NCI-H2171 treated with DMSO at 0.1 percent for 48 hours (cell line): ENCODE measurements around the gene RIC1.
"Not testable (repeated sequence)": the region's sequence is repeated elsewhere in the genome, so short reads cannot be mapped to it uniquely, and the experiment has no call there.

ENCODE experiments used
- DNase-seq: peaks from one replicate; lab custom pipeline; 2025; lab: John Stamatoyannopoulos, UW

The RIC1 gene

GRCh38 chr9:5628530-5629311, at the start of gene RIC1:
Gene RIC1, plus strand, starts transcription at chr9:5629107. Its CDS starts 203 bp downstream, at chr9:5629310.
- DNase-seq: peak; percentile 86

- DNase-seq: peak; percentile 6
These were observed 49.0 kb upstream of the RIC1 start for GRCh38 chr9:5579881-5580280.

GRCh38 chr9:5580650-5581049, 48.3 kb upstream of the RIC1 start:
- DNase-seq: no peak

- not testable (repeated sequence) for DNase-seq
These were observed 47.2 kb upstream of the RIC1 start for GRCh38 chr9:5581706-5582105.

- DNase-seq: peak; percentile 4
These were observed 46.1 kb upstream of the RIC1 start for GRCh38 chr9:5582835-5583195.

GRCh38 chr9:5586391-5586802, 42.5 kb upstream of the RIC1 start:
- DNase-seq: no peak

- DNase-seq: no peak
These were observed 41.9 kb upstream of the RIC1 start for GRCh38 chr9:5587024-5587423.

GRCh38 chr9:5592231-5592630, 36.7 kb upstream of the RIC1 start:
- DNase-seq: no peak

- DNase-seq: no peak
These were observed 36.0 kb upstream of the RIC1 start for GRCh38 chr9:5592904-5593303.

- no peak for DNase-seq
These were observed 35.0 kb upstream of the RIC1 start for GRCh38 chr9:5593904-5594303.

GRCh38 chr9:5596173-5596572, 32.7 kb upstream of the RIC1 start:
- peak; percentile 69 for DNase-seq

GRCh38 chr9:5608298-5609225, 20.3 kb upstream of the RIC1 start:
- DNase-seq: no peak

- no peak for DNase-seq
These were observed 19.7 kb upstream of the RIC1 start for GRCh38 chr9:5609226-5609596.

GRCh38 chr9:5610491-5610890, 18.4 kb upstream of the RIC1 start:
- DNase-seq: no peak

GRCh38 chr9:5611321-5612184, 17.4 kb upstream of the RIC1 start:
- DNase-seq: no peak

- no peak for DNase-seq
These were observed 16.7 kb upstream of the RIC1 start for GRCh38 chr9:5612185-5612530.

- no peak for DNase-seq
These were observed 14.7 kb upstream of the RIC1 start for GRCh38 chr9:5614192-5614591.

GRCh38 chr9:5614985-5615384, 13.9 kb upstream of the RIC1 start:
- no peak for DNase-seq

- DNase-seq: no peak
These were observed 11.2 kb upstream of the RIC1 start for GRCh38 chr9:5617749-5618148.

GRCh38 chr9:5620494-5620893, 8.4 kb upstream of the RIC1 start:
- no peak for DNase-seq

- DNase-seq: no peak
These were observed 7.6 kb upstream of the RIC1 start for GRCh38 chr9:5621327-5621726.

GRCh38 chr9:5622016-5622415, 6.9 kb upstream of the RIC1 start:
- DNase-seq: no peak
